SK-N-SH (cell line): ENCODE data around the gene LLGL2. TPM values are rescaled to one million over a fixed set of nuclear protein-coding genes. Genes with fewer than 3 reads are reported as not detected.
A peak's percentile ranks its signal among the peaks of the same experiment; 100 is the strongest.

Experiments used
- CTCF ChIA-PET: fragments of 300-600, 350-600 bp; formaldehyde crosslinking; extraction: SDS; loops from one replicate; lab custom pipeline; 2021; lab: Yijun Ruan, JAX
- POLR2A ChIA-PET: fragments of 350-600 bp; sonication (Branson Sonifier 250); formaldehyde crosslinking; extraction: SDS; loops from one replicate; lab custom pipeline; 2020; ENCODE audit warnings: antibody characterized with exemption, inconsistent platforms; lab: Yijun Ruan, JAX
- DNase-seq: peaks from one replicate; pipeline ENCODE4 v3.0.0; 2012
- H2AFZ ChIP-seq: fragments of 200-600 bp; sonication (generic); 2 replicates; pipeline ENCODE4 v1.8.1; 2016; ENCODE audit warnings: antibody characterized with exemption, mild to moderate bottlenecking, low read depth
- H3F3A ChIP-seq: fragments of 200-600 bp; sonication (generic); replicated peaks from 2 replicates; pipeline ENCODE3; 2016; ENCODE audit warnings: antibody characterized with exemption, mild to moderate bottlenecking; ENCODE audit not compliant: insufficient read depth
- H3K27ac ChIP-seq, 2 experiments: fragments of 200-500 bp in 1 of 2; fragments of 200-600 bp in 1 of 2; sonication (Bioruptor generic) in 1 of 2; sonication (generic), shearing (Covaris generic) in 1 of 2; 2 replicates each; pipeline versions ENCODE4 v1.5.1 to v1.6.1; 2014 to 2016; ENCODE audit warnings: low read depth in 2 of 2, inconsistent platforms in 1 of 2, low read length in 1 of 2, mild to moderate bottlenecking in 1 of 2, mixed read lengths in 1 of 2
- H3K27me3 ChIP-seq: fragments of 200-600 bp; sonication (generic), shearing (Covaris generic); 2 replicates; pipeline ENCODE4 v1.6.1; 2016; ENCODE audit warnings: mixed run types; ENCODE audit not compliant: insufficient read depth
- H3K36me3 ChIP-seq, 2 experiments: fragments of 200-500 bp in 1 of 2; fragments of 200-600 bp in 1 of 2; sonication (Bioruptor generic) in 1 of 2; sonication (generic) in 1 of 2; replicated peaks in 1 of 2; 2 replicates each; pipeline versions ENCODE3 to v1.5.1; 2014 to 2016; ENCODE audit warnings: low read length in 1 of 2, mild to moderate bottlenecking in 1 of 2; ENCODE audit not compliant: insufficient read depth in 2 of 2, control insufficient read depth in 1 of 2
- H3K4me1 ChIP-seq, 2 experiments: fragments of 200-500 bp in 1 of 2; fragments of 200-600 bp in 1 of 2; sonication (Bioruptor generic) in 1 of 2; sonication (generic), shearing (Covaris generic) in 1 of 2; 2 replicates each; pipeline versions ENCODE4 v1.5.1 to v1.6.1; 2014 to 2016; ENCODE audit warnings: low read depth in 1 of 2, low read length in 1 of 2, mixed run types in 1 of 2; ENCODE audit not compliant: insufficient read depth in 2 of 2, control insufficient read depth in 1 of 2
- H3K4me2 ChIP-seq: fragments of 200-600 bp; sonication (generic), shearing (Covaris generic); 2 replicates; pipeline ENCODE4 v1.6.1; 2017; ENCODE audit warnings: mixed run types
- H3K4me3 ChIP-seq, 2 experiments: fragments of 200-500 bp in 1 of 2; fragments of 200-600 bp in 1 of 2; sonication (Bioruptor generic) in 1 of 2; sonication (generic), shearing (Covaris generic) in 1 of 2; 2 replicates each; pipeline versions ENCODE4 v1.5.1 to v1.8.1; 2014 to 2016; ENCODE audit warnings: low read depth in 2 of 2, inconsistent platforms in 1 of 2, low read length in 1 of 2, mild to moderate bottlenecking in 1 of 2, mixed read lengths in 1 of 2, moderate library complexity in 1 of 2
- H3K79me2 ChIP-seq: fragments of 200-600 bp; sonication (generic); 2 replicates; pipeline ENCODE4 v1.8.1; 2017; ENCODE audit warnings: mild to moderate bottlenecking; ENCODE audit not compliant: insufficient read depth
- H3K9ac ChIP-seq: fragments of 200-600 bp; sonication (generic); 2 replicates; pipeline ENCODE4 v1.6.1; 2017; ENCODE audit warnings: mixed run types
- H3K9me2 ChIP-seq: fragments of 200-600 bp; sonication (generic); 2 replicates; pipeline ENCODE4 v1.6.1; 2017; ENCODE audit warnings: mixed run types
- H3K9me3 ChIP-seq: fragments of 200-600 bp; sonication (generic); 2 replicates; pipeline ENCODE4 v1.6.1; 2017; ENCODE audit warnings: mixed run types, mild to moderate bottlenecking, moderate library complexity
- H4K20me1 ChIP-seq: fragments of 200-600 bp; sonication (generic); 2 replicates; pipeline ENCODE4 v1.6.1; 2017; ENCODE audit warnings: mild to moderate bottlenecking, mixed run types; ENCODE audit not compliant: insufficient read depth
- CHD2 ChIP-seq: fragments of 150-350 bp; IDR thresholded peaks from 2 replicates; pipeline ENCODE4 v1.6.1; 2018; ENCODE audit warnings: low read length; ENCODE audit not compliant: partially characterized antibody
- EZH2phosphoT487 ChIP-seq: fragments of 200-600 bp; sonication (generic); IDR thresholded peaks from 2 replicates; pipeline ENCODE4 v1.6.1; 2017; ENCODE audit warnings: low read depth, mixed run types, mild to moderate bottlenecking, antibody characterized with exemption, moderate library complexity, borderline replicate concordance
- GATA2 ChIP-seq: sonication (generic); formaldehyde crosslinking; IDR thresholded peaks from 2 replicates; pipeline ENCODE4 v1.5.0; 2020; ENCODE audit warnings: mild to moderate bottlenecking, missing genetic modification reagents
- JUND ChIP-seq: IDR thresholded peaks from 2 replicates; pipeline ENCODE4 v1.4.0; 2012
- MEF2A ChIP-seq: IDR thresholded peaks from 2 replicates; pipeline ENCODE4 v1.4.0; 2012; ENCODE audit warnings: low read depth, borderline replicate concordance
- NRF1 ChIP-seq: IDR thresholded peaks from 2 replicates; pipeline ENCODE4 v1.6.1; 2012; ENCODE audit warnings: low read depth, mild to moderate bottlenecking, low read length
- RAD21 ChIP-seq: IDR thresholded peaks from 2 replicates; pipeline ENCODE4 v1.6.1; 2012; ENCODE audit warnings: mild to moderate bottlenecking, low read length
- RCOR1 ChIP-seq: fragments of 150-350 bp; IDR thresholded peaks from 2 replicates; pipeline ENCODE4 v1.6.1; 2017; ENCODE audit warnings: antibody characterized with exemption, low read length
- SIN3A ChIP-seq: IDR thresholded peaks from 2 replicates; pipeline ENCODE4 v1.6.1; 2012; ENCODE audit warnings: low read depth, mild to moderate bottlenecking, low read length, moderate library complexity, borderline replicate concordance
- TAF1 ChIP-seq: IDR thresholded peaks from 2 replicates; pipeline ENCODE4 v1.6.1; 2012; ENCODE audit warnings: low read depth, mild to moderate bottlenecking, low read length, moderate library complexity, borderline replicate concordance
- USF1 ChIP-seq: IDR thresholded peaks from 2 replicates; pipeline ENCODE4 v1.4.0; 2012; ENCODE audit warnings: low read depth, borderline replicate concordance
- USF2 ChIP-seq: fragments of 150-350 bp; IDR thresholded peaks from 2 replicates; pipeline ENCODE4 v1.6.1; 2017; ENCODE audit warnings: antibody characterized with exemption, low read length, low read depth, borderline replicate concordance
- WGBS: methylation state at CpG from one replicate; pipeline ENCODE4 v1.1.6; 2017; ENCODE audit warnings: low lambda C conversion rate; 5-methylcytosine and 5-hydroxymethylcytosine counted together
- polyA plus RNA-seq, 3 experiments: library from polyadenylated mRNA; depleted of rRNA; stranded (reverse); fragments of >200 nt; gene quantifications; 2 replicates each; pipeline ENCODE4 v1.2.3, GENCODE V29; 2012
- TF ChIP-seq, protein P1 (sequence below): fragments of 200-600 bp; sonication (generic); IDR thresholded peaks from 2 replicates; pipeline ENCODE4 v1.6.1; 2017; ENCODE audit warnings: antibody characterized with exemption, mild to moderate bottlenecking, moderate library complexity
- TF ChIP-seq, protein P2 (sequence below): IDR thresholded peaks from 2 replicates; pipeline ENCODE4; 2012
- TF ChIP-seq, protein P3 (sequence below): fragments of 150-350 bp; IDR thresholded peaks from 2 replicates; pipeline ENCODE4 v1.6.1; 2016; ENCODE audit warnings: mild to moderate bottlenecking, low read depth, low read length

Gene LLGL2
- polyA plus RNA-seq, 1 of the 3 experiments (the other 2 are of a cell fraction), result 6.7 TPM

DNA sequence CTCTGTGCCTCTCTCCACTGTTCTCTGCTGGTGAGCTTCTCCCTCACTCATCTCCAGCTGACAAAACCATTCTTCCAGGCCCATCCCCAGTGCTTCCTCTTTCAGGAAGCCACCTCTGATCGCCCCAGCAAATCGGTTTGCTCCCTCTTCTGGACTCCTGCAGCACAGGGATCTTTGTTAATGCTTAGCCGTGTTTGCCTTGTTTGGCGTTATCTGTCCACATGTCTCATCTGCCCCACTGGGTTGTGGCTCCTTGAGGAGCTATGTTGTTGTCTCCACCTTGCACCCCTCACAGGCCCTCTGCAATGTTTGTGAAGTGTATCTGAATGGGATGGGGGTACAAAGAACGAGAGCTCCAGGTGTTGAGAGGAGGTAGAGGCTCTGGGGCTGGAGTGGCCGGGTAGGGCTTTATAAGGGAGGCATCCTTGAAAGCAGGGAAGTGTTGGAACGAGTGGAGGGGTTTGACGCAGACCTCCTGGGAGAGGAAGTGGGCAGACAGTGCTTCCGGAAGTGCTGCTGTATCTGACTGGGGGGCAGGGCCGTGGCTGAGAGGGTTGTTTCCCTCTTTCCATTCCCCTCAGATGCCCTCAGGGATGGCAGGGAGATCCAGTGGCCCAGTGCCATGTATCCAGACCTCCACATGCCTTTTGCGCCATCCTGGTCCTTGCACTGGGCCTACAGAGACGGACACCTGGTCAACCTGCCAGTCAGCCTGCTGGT lies 38.0 kb upstream of the LLGL2 start (continued):
- TF ChIP-seq SIN3A (no peak), JUND (no peak)

DNA sequence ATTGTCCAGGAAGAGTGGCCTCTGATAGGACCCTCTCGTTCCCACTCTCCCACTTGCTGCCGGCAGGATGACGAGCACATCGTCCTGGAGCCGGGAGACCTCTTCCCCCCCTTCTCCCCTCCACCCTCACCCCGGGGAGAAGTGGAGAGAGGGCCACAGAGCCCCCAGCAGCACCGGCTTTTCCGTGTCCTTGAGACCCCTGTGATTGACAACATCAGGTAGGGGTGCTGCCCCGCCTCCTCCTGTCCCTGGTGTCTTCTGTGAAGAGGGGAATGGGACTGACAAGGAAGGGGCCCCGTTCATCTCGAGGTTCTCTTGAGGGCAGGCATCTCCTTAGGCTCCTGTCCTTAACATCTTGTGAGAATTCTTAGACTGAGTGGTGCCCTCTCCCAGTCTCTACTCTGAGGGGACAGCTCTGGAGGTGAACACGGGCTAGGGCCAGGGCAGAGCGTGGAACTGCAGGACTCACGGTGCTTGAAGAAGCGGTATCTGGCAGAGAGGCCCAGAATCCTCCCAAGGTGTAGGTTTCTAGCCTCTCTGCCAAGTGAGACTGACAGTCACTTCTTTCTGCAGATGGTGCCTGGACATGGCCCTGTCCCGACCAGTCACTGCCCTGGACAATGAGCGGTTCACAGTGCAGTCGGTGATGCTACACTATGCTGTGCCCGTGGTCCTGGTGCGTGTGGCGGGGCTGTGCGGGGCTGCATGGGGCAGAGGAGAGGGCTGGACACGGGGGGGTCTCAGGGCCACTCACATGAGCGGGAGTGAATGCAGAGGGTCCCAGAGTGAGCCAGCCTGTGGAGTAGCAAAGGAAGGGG lies 36.6 kb upstream of the LLGL2 start:
- H4K20me1 ChIP-seq, result peaks cover 8% of the 10 kb centered on the region; the same call in 1 of the 2 replicates
- ChIA-PET CTCF (interaction anchor here (1.1 to 2.0 kb wide), 2 partner anchors 11 to 259 kb away, joined by 5 to 7 read pairs; no protein-coding TSS in a partner anchor), POLR2A (interaction anchor here (1.9 kb wide), 1 partner anchor 10 kb away, joined by 7 read pairs; no protein-coding TSS in a partner anchor)
- no peak overlapping the region for H2AFZ ChIP-seq
- H3K27ac ChIP-seq, result no peak overlapping the region
- no peaks in the 10 kb centered on the region for H3K27me3 ChIP-seq
- peak; percentile 39 for DNase-seq
- H3K9ac ChIP-seq, result no peak overlapping the region
- no peaks in the 10 kb centered on the region for H3K9me2 ChIP-seq
- H3K4me1 ChIP-seq, result peaks cover 0 to 10% of the 10 kb centered on the region in 2 experiments; a peak in 1 of 4 replicates
- no peak overlapping the region for H3K4me2 ChIP-seq
- no peak overlapping the region for H3K4me3 ChIP-seq
- TF ChIP-seq RCOR1 (no peak), USF2 (no peak), GATA2 (CRISPR knock-in tag) (no peak), CHD2 (no peak), EZH2phosphoT487 (no peak), TAF1 (no peak), USF1 (no peak), MEF2A (no peak), NRF1 (no peak), RAD21 (no peak)
- TF ChIP-seq, protein P1, sequence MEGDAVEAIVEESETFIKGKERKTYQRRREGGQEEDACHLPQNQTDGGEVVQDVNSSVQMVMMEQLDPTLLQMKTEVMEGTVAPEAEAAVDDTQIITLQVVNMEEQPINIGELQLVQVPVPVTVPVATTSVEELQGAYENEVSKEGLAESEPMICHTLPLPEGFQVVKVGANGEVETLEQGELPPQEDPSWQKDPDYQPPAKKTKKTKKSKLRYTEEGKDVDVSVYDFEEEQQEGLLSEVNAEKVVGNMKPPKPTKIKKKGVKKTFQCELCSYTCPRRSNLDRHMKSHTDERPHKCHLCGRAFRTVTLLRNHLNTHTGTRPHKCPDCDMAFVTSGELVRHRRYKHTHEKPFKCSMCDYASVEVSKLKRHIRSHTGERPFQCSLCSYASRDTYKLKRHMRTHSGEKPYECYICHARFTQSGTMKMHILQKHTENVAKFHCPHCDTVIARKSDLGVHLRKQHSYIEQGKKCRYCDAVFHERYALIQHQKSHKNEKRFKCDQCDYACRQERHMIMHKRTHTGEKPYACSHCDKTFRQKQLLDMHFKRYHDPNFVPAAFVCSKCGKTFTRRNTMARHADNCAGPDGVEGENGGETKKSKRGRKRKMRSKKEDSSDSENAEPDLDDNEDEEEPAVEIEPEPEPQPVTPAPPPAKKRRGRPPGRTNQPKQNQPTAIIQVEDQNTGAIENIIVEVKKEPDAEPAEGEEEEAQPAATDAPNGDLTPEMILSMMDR, result no peak
- TF ChIP-seq, protein P2, sequence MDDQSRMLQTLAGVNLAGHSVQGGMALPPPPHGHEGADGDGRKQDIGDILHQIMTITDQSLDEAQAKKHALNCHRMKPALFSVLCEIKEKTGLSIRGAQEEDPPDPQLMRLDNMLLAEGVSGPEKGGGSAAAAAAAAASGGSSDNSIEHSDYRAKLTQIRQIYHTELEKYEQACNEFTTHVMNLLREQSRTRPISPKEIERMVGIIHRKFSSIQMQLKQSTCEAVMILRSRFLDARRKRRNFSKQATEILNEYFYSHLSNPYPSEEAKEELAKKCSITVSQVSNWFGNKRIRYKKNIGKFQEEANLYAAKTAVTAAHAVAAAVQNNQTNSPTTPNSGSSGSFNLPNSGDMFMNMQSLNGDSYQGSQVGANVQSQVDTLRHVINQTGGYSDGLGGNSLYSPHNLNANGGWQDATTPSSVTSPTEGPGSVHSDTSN, result no peak
- TF ChIP-seq, protein P3, sequence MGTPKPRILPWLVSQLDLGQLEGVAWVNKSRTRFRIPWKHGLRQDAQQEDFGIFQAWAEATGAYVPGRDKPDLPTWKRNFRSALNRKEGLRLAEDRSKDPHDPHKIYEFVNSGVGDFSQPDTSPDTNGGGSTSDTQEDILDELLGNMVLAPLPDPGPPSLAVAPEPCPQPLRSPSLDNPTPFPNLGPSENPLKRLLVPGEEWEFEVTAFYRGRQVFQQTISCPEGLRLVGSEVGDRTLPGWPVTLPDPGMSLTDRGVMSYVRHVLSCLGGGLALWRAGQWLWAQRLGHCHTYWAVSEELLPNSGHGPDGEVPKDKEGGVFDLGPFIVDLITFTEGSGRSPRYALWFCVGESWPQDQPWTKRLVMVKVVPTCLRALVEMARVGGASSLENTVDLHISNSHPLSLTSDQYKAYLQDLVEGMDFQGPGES, result no peak
- peaks cover 0 to 42% of the 10 kb centered on the region in 2 experiments for H3K36me3 ChIP-seq
- no peaks in the 10 kb centered on the region for H3K9me3 ChIP-seq
- H3K79me2 ChIP-seq, result 0 out of 2 replicates have a peak, but pooled peaks cover 3% of the 10 kb centered on the region
- no peaks in the 10 kb centered on the region for H3F3A ChIP-seq
- WGBS, result 94% methylated on average over 22 of the region's 24 CpGs
